HCT116 (cell line): ENCODE results near the gene GPR107. TPM values are rescaled to one million over a fixed set of nuclear protein-coding genes. Genes with fewer than 3 reads are reported as not detected.

Experiments used
- ATAC-seq: fragments of 200-7000 bp; cut with Tn5 transposase; 2 replicates; pipeline ENCODE4 v1.9.1; 2020; ENCODE audit warnings: mild to moderate bottlenecking, moderate library complexity
- BruUV-seq: library from RNA; stranded (reverse); fragments of 400-500 nt; replicated peaks from 2 replicates; lab custom pipeline; 2021; lab: Mats Ljungman, UMichigan
- CTCF ChIA-PET: fragments of 300-600 bp; sonication (Branson Sonifier 250); formaldehyde crosslinking; loops from one replicate; lab custom pipeline; 2021; ENCODE audit warnings: antibody characterized with exemption; lab: Charles Lee
- POLR2A ChIA-PET: fragments of 300-600, 350-600 bp; sonication (Branson Sonifier 250); formaldehyde crosslinking; loops from one replicate; lab custom pipeline; 2021; ENCODE audit warnings: antibody characterized with exemption; lab: Charles Lee
- RAD21 ChIA-PET, 2 experiments: fragments of 300-600 bp; sonication (Branson Sonifier 250); formaldehyde crosslinking; loops; one replicate each; lab custom pipeline; 2023; ENCODE audit warnings: low total read pairs in 2 of 2; ENCODE audit not compliant: uncharacterized antibody in 2 of 2, unreplicated experiment in 2 of 2, low non-redundant PET in 1 of 2; lab: Charles Lee
- DNase-seq: peaks from one replicate; pipeline ENCODE4 v3.0.0-alpha.2; 2010; ENCODE audit warnings: low read depth, low spot score
- H2AFZ ChIP-seq: fragments of 200-600 bp; shearing (Covaris generic), sonication (generic); 2 replicates; pipeline ENCODE4 v1.6.1; 2017; ENCODE audit warnings: low read depth, mixed run types, mixed read lengths, antibody characterized with exemption, low read length; ENCODE audit not compliant: poor library complexity, severe bottlenecking
- H3K27ac ChIP-seq: 2 replicates; pipeline ENCODE4 v1.5.1; 2012; ENCODE audit warnings: low read depth, low read length
- H3K27me3 ChIP-seq: fragments of 200-600 bp; sonication (generic); 2 replicates; pipeline ENCODE4 v1.6.1; 2016; ENCODE audit warnings: mixed run types, low read length, mixed read lengths; ENCODE audit not compliant: insufficient read depth
- H3K36me3 ChIP-seq, 2 experiments: fragments of 200-500 bp in 1 of 2; fragments of 200-600 bp in 1 of 2; sonication (Bioruptor generic) in 1 of 2; sonication (generic) in 1 of 2; 2 replicates each; pipeline versions ENCODE4 v1.5.1 to v1.6.1; 2014 to 2016; ENCODE audit warnings: low read length in 2 of 2, inconsistent platforms in 1 of 2, mixed read lengths in 1 of 2, mixed run types in 1 of 2; ENCODE audit not compliant: insufficient read depth in 2 of 2, control insufficient read depth in 1 of 2
- H3K4me1 ChIP-seq, 2 experiments: fragments of 200-600 bp in 1 of 2; sonication (generic) in 1 of 2; 2 replicates each; pipeline versions ENCODE4 v1.5.1 to v1.6.1; 2012 to 2017; ENCODE audit warnings: low read length in 2 of 2, inconsistent platforms in 1 of 2, mild to moderate bottlenecking in 1 of 2, mixed read lengths in 1 of 2, mixed run types in 1 of 2, moderate library complexity in 1 of 2; ENCODE audit not compliant: insufficient read depth in 2 of 2, control insufficient read depth in 1 of 2
- H3K4me2 ChIP-seq: fragments of 200-600 bp; sonication (generic); 2 replicates; pipeline ENCODE4 v1.6.1; 2017; ENCODE audit warnings: mixed run types, low read length, mixed read lengths
- H3K4me3 ChIP-seq, 2 experiments: fragments of 200-600 bp in 1 of 2; sonication (generic) in 1 of 2; replicated peaks in 1 of 2; 2 replicates each; pipeline ENCODE4 v1.5.1; 2011 to 2016; ENCODE audit warnings: low read length in 2 of 2, control low read depth in 1 of 2, low read depth in 1 of 2, mild to moderate bottlenecking in 1 of 2, mixed read lengths in 1 of 2, mixed run types in 1 of 2
- H3K79me2 ChIP-seq: fragments of 200-600 bp; sonication (generic); 2 replicates; pipeline ENCODE4 v1.6.1; 2017; ENCODE audit warnings: mild to moderate bottlenecking, mixed run types, low read length, moderate library complexity, mixed read lengths; ENCODE audit not compliant: insufficient read depth
- H3K9ac ChIP-seq: fragments of 200-600 bp; sonication (generic); 2 replicates; pipeline ENCODE4 v1.6.1; 2016; ENCODE audit warnings: low read length, mixed read lengths
- H3K9me2 ChIP-seq: fragments of 200-600 bp; sonication (generic), shearing (Covaris generic); 2 replicates; pipeline ENCODE4 v1.6.1; 2017; ENCODE audit warnings: mixed run types, mild to moderate bottlenecking, moderate library complexity; ENCODE audit not compliant: insufficient read depth
- H3K9me3 ChIP-seq, 2 experiments: fragments of 200-500 bp in 1 of 2; fragments of 200-600 bp in 1 of 2; sonication (Bioruptor generic) in 1 of 2; sonication (generic) in 1 of 2; 2 replicates each; pipeline ENCODE4 v1.6.1; 2014 to 2017; ENCODE audit warnings: low read length in 2 of 2, mixed read lengths in 2 of 2, inconsistent platforms in 1 of 2, low read depth in 1 of 2, mild to moderate bottlenecking in 1 of 2, mixed run types in 1 of 2, moderate library complexity in 1 of 2; ENCODE audit not compliant: control insufficient read depth in 1 of 2, insufficient read depth in 1 of 2
- H4K20me1 ChIP-seq: fragments of 200-600 bp; sonication (generic), shearing (Covaris generic); 2 replicates; pipeline ENCODE4 v1.6.1; 2017; ENCODE audit warnings: mixed run types, mild to moderate bottlenecking, moderate library complexity; ENCODE audit not compliant: insufficient read depth
- CBX3 ChIP-seq: IDR thresholded peaks from 2 replicates; pipeline ENCODE4 v1.6.1; 2012; ENCODE audit warnings: low read depth
- CEBPB ChIP-seq: IDR thresholded peaks from 2 replicates; pipeline ENCODE4 v1.6.1; 2012; ENCODE audit warnings: low read depth
- CTCF ChIP-seq, 3 experiments: fragments of 200-600 bp in 1 of 3; sonication (generic) in 1 of 3; IDR thresholded peaks in 2 of 3; conservative IDR thresholded peaks in 1 of 3; 2 replicates each; pipeline ENCODE4 v1.5.1; 2012 to 2017; ENCODE audit warnings: low read depth in 2 of 3, low read length in 2 of 3, antibody characterized with exemption in 1 of 3, borderline replicate concordance in 1 of 3, control low read depth in 1 of 3, mild to moderate bottlenecking in 1 of 3, mixed read lengths in 1 of 3, mixed run types in 1 of 3, moderate library complexity in 1 of 3; ENCODE audit not compliant: insufficient read depth in 1 of 3
- ELF1 ChIP-seq: IDR thresholded peaks from 2 replicates; pipeline ENCODE4 v1.6.1; 2012; ENCODE audit warnings: low read depth, borderline replicate concordance
- FOSL1 ChIP-seq: IDR thresholded peaks from 2 replicates; pipeline ENCODE4 v1.6.1; 2012; ENCODE audit warnings: low read depth
- POLR2A ChIP-seq: IDR thresholded peaks from 2 replicates; pipeline ENCODE4 v1.7.0; 2011; ENCODE audit warnings: borderline replicate concordance; ENCODE audit not compliant: insufficient read depth, insufficient read length; ENCODE audit errors: extremely low read depth
- POLR2AphosphoS5 ChIP-seq: IDR thresholded peaks from 2 replicates; pipeline ENCODE4 v1.6.1; 2011; ENCODE audit warnings: mild to moderate bottlenecking, low read depth, low read length, moderate library complexity
- YY1 ChIP-seq: IDR thresholded peaks from 2 replicates; pipeline ENCODE4 v1.6.1; 2011; ENCODE audit warnings: low read length, low read depth, moderate library complexity, mild to moderate bottlenecking; ENCODE audit not compliant: insufficient replicate concordance; ENCODE audit errors: extremely low read depth
- intact Hi-C: fragments of 100-400 bp; cut with micrococcal nuclease; formaldehyde crosslinking; loops from 2 replicates; pipeline ENCODE4 v1.10.0; 2022
- total RNA-seq: library from RNA; stranded (reverse); gene quantifications from one replicate; pipeline ENCODE4 v1.2.1, GENCODE V29; 2021; ENCODE audit not compliant: unreplicated experiment

The GPR107 gene
- total RNA-seq, 1 experiment from 2014 or later: 32.5 TPM

- ChIA-PET CTCF (no interaction called here), RAD21 (no interaction called here), POLR2A (no interaction called here)
- Histone ChIP-seq H3K79me2 (no peaks in the 10 kb centered on the region), H3K9me2 (no peaks in the 10 kb centered on the region), H3K27me3 (no peaks in the 10 kb centered on the region), H2AFZ (no peak overlapping the region), H3K36me3 (peaks cover 6 to 21% of the 10 kb centered on the region in 2 experiments; a peak in 3 of 4 replicates), H3K4me1 (no peaks in the 10 kb centered on the region), H3K9ac (no peak overlapping the region), H3K27ac (no peak overlapping the region), H3K4me2 (no peak overlapping the region), H3K4me3 (no peak overlapping the region), H3K9me3 (no peaks in the 10 kb centered on the region), H4K20me1 (no peaks in the 10 kb centered on the region)
- ATAC-seq: no peak
- BruUV-seq: no TSS peak
- DNase-seq: no peak
- intact Hi-C loops: no loop called here
- TF ChIP-seq CEBPB (no peak), POLR2A (no peak), YY1 (no peak), ELF1 (no peak), POLR2AphosphoS5 (no peak), CTCF (IDR thresholded peaks at IDR 0.05 in 2 of 3, conservative IDR thresholded peaks at IDR 0.05 in 1 of 3; ENCODE audit: borderline replicate concordance in 1 of 3, insufficient read depth in 1 of 3, low read depth in 2 of 3, low read length in 2 of 3) (no peak), CBX3 (no peak), FOSL1 (no peak)
Measured at GRCh38 chr9:130104491-130105193, 50.9 kb downstream of the GPR107 start.
